Measurements from ENCODE around the gene UBE2O.

The UBE2O gene

DNA sequence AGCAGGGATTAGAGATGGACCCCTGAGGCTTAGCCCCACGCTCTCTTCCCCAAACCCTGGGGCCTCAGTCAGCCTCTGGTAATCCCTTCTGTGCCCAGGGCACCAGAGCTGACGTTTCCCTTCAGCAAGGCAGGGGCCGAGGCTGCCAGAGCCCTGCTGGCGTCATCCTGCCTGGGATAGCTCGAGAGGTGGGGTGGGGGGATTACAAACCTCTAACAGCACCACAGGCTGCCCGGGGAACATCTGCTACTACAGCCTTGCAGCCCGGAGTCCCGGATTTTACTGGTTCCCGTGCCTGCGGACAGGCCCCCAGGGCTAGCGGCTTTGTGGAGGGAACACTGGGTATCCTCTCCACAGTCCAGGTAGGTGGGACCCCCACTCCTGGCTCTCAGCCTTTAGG lies 14.4 kb upstream of the UBE2O start, which contains the start of gene AANAT:
AANAT (plus strand) TSS at position 238 of the 400 bp plus-strand sequence. CDS start 1,144 bp downstream, outside the sequence.
- DNase-seq (ENCODE audit: low spot score), result no peak

DNA sequence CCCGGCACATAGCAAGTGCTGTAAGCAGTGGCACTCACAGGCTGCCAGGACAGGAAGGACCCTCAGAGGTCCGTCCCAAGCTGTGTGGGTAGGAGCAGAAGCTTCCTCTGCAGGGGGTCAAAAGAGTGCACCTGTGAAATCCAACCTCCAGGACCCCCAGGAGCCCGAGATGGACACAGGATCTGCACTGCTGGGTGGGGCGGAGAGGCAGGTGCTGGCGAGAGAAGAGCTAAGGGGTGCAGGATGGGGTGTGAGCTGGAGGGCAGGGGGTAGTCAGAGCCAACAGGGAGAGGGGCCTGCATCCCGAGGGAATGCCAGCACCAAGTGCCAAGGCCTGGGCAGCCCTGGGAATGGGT lies 13.8 kb upstream of the UBE2O start:
- no peak for DNase-seq (ENCODE audit: low spot score)

DNA sequence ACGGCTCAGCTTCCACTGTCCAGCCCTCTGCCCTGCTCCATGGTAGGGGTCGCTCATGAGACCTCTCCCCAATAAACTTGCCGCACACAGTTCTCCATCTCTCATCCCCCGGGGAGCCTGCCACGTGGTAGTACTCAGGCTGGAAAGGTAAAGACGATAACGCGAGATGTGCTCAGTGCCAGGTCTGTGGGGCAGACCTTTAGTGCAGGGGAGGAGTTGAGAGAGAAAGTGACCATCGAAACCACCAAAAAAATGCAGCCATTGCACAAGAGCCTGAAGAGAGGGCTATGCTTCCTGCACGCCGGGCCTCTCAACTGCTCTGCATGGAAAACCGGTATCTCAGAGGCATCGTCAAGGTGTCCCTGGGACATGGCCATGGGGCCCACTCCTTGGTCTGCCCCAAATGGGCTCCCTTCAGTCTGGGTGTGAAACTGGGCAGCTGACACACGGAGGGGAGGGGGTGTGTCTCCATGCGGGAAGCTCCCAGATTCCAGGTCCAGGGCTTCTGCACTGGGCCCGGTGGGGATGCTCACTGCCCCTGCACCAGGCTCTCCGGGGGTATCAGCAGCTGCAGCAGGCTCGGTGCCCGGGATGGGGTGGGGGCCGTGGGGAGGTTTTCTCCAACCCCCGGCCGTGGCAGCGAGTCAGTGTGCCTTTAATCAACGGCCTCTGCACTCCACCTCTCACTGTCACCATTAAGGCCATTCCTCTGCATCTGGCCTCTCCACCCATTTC lies 9.8 kb upstream of the UBE2O start:
- no peak for DNase-seq (ENCODE audit: low spot score)

DNA sequence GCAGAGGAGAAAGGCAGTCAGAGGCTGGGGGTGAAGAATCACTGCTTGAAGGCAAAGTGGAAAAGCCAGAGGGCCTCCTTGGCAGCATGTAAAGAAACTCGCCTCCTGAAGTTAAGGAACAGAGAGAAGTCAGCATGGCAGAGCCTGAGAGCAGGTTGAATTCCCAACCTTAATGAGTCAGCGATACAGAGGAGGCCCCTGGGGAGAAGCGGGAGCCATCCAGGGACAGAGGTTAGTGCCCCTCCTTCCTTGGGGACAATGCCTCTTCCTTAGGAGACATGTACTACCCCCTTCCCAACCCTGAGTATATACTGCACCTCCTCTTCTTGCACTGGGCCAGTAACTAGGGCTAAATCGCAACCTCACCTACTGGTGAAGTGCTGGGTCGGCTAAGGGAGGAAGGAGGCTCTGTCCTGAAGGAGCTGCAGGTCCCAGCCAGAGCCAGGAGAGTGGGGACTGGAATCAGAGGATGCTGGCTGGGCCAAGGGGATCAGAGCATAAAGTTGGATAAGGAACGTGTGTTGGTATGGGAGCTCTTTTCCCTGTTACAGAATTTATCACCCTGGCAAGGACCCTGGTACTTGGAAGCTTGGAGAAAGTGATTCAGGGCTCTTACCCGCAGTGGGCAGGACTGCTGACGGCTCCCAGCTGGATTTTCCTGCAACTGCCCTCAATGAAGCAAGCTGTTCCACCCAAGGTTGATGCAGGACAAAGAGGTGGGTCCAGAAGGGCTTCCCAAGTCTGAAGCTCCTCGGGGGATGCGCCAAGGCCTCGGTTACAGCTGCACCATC lies 9.0 kb upstream of the UBE2O start:
- DNase-seq (ENCODE audit: low spot score), result no peak

DNA sequence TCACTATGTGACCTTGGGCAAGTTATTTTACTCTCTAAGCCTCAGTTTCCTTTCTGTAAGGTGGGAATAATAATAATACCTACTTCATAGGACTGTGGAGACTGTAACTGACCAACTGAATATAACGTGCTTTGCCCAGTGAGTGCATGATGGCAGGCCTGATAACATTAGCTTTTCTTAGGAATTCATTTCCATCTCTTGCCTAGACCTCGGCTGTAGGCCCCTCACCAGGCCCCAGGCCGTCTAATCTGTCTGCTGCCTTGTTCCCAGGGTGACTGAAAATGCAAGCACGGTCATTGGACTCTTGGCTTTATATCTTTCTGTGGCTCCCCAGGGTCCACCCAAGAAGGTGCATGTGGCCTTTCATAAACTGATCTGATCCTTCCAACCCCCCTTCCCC lies 6.7 kb upstream of the UBE2O start:
- DNase-seq (ENCODE audit: low spot score), result no peak

DNA sequence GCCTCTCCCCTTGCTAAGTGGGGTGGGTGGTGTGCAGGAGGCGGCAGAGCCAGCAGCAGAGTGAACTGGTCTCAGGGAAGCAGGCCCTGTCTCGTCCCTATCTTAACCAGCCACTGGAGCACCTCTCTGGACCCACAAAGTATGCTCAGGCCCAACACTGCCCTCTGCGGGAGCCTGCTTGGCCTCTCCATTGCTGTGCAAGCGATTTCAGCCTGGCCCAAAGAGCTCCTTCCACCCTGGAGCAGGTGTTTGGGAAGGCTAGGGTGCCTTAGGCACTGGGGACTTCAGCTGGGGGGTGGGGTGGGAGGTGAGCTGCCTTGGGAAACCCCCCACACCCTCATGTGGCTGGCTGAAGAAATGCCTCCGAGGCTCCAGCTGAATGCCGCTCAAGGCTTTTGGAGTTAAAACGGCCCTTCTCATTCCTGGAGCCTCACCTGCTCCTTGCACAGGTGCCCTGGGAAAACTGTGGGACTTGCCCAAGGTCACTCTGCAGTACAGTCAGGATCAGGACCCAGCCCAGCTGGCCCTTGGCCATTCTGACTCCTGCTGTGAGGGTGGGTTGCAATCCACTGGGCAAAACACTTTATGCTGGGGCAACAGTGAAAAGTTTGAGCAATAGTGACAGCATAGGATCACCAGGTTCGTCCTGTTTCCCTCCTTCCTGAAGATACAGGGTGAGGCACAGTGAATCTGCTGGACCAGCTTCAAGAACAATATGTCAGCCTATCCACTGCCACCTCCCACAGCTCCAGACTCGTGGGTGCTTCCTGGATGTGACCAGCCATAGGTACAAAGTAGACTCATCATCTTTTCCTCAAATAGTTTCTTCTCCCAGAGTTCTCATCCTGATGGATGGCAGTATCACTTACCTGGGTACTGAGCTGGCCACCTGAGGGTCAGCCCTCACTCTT lies 5.9 kb upstream of the UBE2O start:
- no peak for DNase-seq (ENCODE audit: low spot score)

DNA sequence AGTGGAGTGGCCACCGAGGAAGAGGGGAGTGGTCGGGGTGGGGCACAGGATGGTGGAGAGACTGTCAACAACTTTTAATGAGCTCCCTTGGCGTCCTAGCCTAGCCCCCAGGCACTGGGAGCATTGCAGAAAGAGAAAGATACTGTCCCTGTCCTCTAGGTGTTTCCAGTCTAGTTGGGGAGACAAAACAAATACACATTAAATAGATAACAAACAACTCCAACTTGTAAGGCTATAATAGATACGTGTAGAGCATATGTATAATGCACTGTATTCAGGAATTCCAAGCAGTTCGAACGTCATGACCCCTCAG lies 435 bp upstream of the UBE2O start:
- DNase-seq (ENCODE audit: low spot score), result no peak

DNA sequence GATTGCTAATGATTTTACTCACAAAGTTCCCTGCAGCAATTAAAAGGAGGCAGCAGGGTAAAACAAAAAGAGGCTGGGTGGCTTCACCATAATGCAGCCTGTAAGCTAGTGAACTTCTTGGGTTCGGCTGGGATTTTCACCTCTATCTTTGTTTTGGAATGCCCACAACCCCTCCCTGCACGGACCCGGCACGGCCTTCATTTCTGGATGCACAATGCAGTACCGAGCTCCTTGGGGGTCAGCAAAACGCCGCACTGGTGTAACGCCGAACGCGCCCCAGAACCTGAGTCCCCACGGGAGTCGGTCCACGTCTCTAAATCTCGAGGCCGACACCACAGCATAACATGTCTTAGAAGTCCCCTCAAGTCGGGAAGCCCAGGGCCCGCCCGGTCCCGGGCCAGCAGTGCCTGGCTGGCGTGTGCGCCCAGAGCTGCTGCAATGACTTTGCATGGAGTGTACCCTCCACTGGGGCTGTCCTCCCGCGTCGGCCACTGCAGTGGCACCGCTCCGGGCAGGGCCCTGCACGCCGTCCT lies 759 bp downstream of the UBE2O start:
- no peak for DNase-seq (ENCODE audit: low spot score)

DNA sequence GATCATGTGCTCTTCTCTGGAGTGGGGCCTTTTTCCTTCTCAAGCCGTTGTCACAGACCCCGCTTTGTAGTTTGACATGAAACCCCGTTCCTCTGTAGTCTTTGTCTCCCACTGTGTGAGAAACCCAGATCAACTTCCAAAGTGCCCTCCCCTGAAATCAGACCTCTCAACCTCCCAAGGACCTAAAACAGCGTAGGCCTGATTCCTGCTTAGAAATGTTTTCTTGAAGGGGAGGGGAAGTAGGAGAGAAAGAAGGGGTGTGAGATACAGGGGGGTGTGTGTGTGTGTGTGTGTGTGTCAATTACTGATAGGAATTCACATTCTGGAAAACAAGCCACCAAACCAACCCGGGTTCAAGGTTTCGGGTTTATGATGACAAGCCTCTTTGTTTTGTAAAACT lies 1.4 kb downstream of the UBE2O start:
- no peak for DNase-seq (ENCODE audit: low spot score)

DNA sequence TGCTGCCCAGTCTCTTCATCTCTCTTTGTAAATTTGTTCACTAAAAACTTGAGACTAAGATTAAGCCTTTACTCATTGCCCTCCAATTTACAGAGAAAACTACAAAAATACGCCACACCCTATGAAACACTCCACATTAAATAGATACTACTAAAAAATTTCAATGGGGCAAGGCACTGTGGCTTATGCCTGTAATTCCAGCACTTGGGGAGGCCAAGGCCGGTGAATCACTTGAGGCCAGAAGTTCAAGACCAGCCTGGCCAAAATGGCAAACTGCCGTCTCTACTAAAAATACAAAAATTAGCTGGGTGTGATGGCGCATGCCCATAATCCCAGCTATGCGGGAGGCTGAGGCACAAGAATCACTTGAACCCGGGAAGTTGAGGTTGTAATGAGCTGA lies 3.8 kb downstream of the UBE2O start:
- no peak for DNase-seq (ENCODE audit: low spot score)

DNA sequence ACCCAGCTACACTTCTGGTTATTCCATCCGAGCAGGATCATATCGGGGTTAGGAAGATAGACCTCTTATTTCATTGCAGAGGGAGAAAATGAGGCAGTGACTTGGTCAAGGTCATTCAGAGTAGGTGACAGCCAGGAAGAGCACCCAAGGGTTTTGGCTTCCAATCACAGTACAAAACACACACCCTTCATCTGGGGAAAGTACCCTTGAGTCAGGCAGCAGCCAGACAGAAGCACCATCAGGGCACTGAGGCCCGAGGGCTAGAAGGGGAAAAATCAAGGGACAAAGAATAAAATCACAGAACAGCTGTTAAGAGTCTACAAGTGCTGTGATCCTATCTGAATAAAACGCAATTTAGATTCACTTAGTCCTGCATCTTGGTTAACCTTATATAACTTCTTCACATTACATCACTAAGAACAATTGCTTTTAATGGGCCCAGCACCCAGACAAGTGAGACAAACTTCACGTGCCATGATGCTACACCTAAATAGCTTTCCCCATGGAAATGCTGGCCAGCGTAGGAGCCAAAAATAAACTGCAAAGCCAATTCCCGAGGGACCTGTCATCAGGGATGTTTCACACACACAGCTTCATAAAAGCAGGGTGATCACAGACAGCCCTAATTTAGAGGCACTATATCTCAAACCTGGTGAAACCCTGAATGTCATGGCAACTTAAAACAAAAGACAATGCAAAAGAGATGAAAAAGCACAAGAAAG lies 4.9 kb downstream of the UBE2O start:
- no peak for DNase-seq (ENCODE audit: low spot score)

DNA sequence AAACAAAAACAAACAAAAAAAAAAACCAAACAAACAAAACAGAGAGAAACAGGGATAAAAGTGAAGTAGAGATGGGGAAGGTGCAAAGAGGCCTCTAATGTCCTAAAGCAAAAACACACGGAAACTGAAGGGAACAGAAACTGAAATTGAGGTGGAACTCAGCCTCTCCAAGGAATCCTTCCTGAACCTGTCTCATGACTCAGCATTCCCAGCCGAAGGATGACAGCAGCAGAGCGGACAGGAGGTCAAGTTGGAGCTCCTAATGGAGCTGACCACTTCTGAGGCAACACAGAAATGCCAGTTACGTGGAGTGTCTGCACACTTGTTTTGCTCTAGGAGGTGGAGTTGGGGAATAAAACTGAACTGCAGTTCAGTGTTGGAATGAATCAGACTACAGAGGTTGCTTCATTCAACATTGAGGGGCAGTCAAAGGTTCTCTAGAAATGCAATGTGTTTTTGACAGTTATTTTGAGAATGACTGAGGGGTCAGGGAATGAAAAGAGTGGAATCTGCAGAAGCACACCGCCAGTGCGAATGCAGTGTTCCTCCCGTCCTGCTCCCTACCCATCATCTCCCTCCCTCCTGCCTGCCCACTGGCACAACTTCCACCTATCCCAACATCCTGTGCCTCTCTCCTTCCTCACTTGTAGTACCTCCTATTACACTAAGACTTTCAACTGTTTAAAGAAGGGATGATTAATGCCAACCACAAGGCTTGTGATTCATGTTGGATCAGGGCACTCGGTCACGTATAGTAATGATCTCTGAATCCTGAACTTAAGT lies 6.3 kb downstream of the UBE2O start:
- DNase-seq (ENCODE audit: low spot score), result no peak

DNA sequence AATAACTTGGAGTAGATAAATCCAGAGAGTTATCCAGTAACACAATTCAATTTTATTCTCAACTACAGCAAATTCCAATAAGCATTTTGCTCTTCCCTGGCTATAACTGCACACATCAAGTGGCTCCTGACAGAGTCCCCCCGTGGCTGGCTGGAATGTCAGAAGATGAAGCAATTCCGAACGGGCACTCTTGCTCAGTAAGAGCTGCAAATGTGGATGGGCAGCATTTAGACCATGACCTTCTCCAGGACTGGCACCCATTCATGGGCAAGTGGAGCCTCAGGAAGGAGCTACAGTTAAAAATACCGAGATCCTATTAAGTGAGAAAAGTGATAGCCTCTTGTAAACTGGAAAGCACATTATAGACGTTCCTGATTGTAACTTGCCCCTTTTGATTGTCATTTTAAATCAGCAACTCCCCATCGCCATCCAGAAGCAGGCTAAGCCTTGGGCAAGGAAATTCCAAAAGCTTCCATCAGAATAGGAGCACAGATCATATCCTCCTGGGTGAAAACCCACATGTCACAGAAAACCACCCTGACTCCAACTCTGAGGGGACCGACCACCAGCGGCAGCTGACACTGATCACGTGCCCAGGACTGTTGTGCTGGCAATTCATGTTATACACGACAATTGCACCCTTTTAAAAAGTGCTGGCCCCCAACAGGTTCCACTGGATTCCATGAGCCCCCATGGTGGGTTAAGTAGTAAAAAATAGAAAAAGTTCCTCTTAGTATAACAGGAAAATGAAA lies 7.1 kb downstream of the UBE2O start:
- DNase-seq (ENCODE audit: low spot score), result no peak

DNA sequence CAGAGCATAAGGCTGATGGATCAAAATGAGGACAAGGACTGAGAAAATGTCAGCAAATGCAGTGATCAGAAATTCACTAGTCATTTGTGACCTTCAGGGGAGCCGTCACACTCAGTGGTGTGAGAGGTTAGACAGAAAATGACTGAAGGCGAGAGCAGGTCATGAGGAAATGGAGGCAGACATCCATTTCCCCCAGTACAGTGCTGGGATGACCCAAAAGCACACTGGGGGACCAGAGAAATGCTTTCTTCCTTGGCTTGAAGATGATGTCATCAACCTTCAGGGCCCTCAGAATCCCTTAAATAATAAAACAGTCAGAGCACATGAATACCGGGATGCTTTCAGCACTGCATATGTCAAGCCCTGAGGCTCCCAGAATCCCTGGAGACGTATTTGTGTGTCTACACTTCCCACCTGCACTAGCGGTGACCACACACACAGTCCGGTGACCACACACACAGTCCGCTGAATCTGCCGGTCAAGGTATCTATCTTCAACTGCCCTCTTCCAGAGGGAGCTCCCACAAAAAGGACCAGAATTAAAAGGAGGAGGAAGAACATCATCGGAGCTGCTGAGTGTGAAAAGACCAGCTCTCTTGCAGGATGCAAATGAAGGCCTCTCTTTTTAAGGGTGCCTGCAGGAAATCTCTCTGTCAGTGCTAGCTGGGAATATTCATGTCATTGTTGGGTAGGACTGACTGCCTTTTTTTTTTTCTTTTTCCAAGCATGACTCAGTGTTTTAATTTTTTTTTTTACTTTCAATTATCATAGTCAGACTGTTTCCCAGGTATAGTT lies 8.2 kb downstream of the UBE2O start:
- DNase-seq (ENCODE audit: low spot score), result no peak

DNA sequence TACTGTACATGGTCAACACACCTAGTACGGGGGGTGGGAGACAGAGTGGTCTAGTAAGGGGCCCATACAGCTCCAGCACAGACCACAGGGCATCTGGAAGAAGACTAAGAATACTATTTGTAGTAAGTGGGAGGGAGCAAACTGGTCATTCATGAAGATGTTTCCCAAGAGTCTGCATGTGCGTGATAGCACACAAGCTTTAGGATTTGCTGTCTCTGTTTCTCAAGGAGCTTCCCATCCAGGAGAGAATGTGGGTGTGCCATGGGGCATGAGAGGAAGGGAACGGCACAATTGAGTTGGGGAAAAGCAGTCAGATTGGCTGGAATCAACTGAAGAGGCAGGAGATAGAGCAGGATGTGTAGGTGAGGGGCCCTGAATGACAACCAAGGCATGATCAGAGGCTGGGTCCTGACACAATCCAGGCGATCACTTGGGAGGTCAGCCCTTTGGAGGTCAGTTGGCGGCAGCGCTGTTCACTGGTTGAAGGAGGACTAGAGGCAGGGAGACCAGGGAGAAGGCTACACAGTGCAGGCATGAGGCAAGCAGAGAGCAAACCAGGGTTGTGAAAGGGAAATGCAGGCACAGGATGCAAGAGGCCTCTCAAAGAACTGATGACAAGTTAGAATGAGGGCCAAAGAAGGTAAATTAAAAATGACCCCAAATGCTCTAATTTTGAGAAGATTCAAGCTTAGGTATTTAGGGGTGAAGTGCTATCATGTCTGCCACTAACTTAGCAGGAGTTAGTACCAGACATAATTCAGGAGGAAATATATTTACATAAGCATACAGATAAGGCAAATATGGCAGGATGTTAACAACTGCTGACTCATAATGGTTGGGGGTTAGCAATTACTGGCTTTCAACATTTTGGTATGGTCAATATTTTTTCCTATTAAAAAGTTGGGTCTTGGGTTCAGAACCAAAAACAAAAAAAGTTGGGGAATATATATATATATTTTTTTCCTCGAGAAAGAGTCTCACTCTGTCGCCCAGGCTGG lies 10.3 kb downstream of the UBE2O start:
- no peak for DNase-seq (ENCODE audit: low spot score)

DNA sequence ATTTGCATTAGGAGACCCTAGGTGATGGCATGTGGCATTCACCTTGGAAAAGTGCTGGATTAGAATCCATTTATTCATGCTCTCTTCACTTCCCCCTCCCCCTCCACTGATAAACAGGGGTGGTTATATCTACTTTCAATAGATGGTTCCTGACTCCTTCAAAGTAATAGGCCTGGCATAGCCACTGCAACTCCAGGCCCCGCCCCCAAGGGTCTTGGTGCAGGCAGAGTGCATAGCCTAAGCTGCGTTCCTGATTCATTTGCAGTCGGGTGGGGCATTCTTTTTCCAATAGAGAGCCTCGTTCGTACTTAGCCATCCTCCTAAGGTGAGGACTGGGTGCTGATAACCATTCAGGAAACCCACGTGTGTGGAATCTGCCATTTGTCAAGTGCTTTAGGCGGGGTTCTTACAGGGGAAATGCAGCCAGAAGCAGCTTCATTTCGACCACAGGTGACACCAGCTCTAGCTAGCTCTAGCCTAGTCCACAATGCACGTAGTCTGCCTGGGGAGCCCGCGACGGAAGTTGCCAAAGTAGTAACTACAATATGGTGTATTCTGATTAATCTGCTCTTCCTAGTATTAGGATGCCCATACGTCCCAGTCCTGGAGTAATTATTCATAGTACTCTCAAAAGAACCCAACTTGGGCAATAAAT lies 11.1 kb downstream of the UBE2O start:
- no peak for DNase-seq (ENCODE audit: low spot score)

DNA sequence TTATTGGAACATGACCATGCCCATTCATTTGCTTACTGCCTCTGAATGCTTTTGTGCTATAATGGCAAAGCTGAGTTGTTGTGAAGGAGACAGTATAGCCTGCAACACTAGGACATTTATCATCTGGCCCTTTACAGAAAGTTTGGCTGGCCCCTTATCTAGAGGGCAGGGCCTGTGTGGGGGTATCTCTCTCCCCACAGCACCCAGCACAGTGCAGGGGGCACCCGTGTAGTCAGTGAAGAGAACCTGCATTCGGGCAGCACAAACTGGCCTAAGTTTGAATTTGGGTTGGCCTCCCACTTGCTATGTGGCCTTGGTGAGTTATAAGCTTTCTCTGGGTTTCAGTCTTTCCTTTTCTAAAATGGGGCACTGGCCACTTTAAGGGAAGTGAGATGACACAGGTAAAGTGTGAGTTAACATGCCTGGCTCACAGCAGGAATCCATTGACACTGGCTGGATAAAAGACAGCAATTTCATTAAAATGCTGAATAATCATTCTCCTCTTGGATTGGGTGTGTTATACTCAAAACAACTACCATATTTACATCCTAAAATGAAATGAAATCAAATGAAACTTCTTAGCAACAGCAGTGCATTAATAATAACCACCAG lies 12.1 kb downstream of the UBE2O start:
- no peak for DNase-seq (ENCODE audit: low spot score)

Data from globus pallidus (tissue), 1 donor.